GM12878 (cell line): ENCODE data around the gene SLC36A1. TPM values are rescaled to one million over a fixed set of nuclear protein-coding genes. Genes with fewer than 3 reads are reported as not detected.

Source experiments
- ATAC-seq: fragments of 200-7000 bp; cut with Tn5 transposase; 3 replicates; pipeline ENCODE4 v1.9.1; 2020; ENCODE audit warnings: mild to moderate bottlenecking, moderate library complexity
- BruUV-seq: library from RNA; stranded (reverse); fragments of 400-500 nt; replicated peaks from 2 replicates; lab custom pipeline; 2021; lab: Mats Ljungman, UMichigan
- CTCF ChIA-PET: fragments of 300-600 bp; sonication (Branson Sonifier 250); formaldehyde crosslinking; extraction: SDS; loops from one replicate; lab custom pipeline; 2021; ENCODE audit warnings: inconsistent platforms; lab: Yijun Ruan, JAX
- POLR2A ChIA-PET: fragments of 350-600 bp; formaldehyde crosslinking; extraction: SDS; loops from one replicate; lab custom pipeline; 2021; ENCODE audit warnings: inconsistent platforms; lab: Charles Lee
- RAD21 ChIA-PET: fragments of 300-600 bp; sonication (Branson Sonifier 250); formaldehyde crosslinking; loops from one replicate; lab custom pipeline; 2023; ENCODE audit warnings: antibody characterized with exemption; ENCODE audit not compliant: unreplicated experiment; lab: Charles Lee
- SMC1A ChIA-PET: fragments of 300-600 bp; sonication (Branson Sonifier 250); formaldehyde crosslinking; loops from one replicate; lab custom pipeline; 2023; ENCODE audit not compliant: unreplicated experiment, uncharacterized antibody; lab: Charles Lee
- DNase-seq: peaks from one replicate; pipeline ENCODE4 v3.0.0-alpha.2; 2011; ENCODE audit warnings: low read depth, low spot score
- FAIRE-seq: peaks from 3 replicates; lab custom pipeline; 2011; peaks lifted over from hg19 to GRCh38; lab: Jason Lieb, UNC
- H2AFZ ChIP-seq: 2 replicates; pipeline ENCODE4 v1.6.0; 2011; ENCODE audit warnings: low read depth, low read length, control low read depth; ENCODE audit not compliant: control insufficient read depth
- H3K27ac ChIP-seq: 2 replicates; pipeline ENCODE4 v1.5.1; 2011; ENCODE audit warnings: control low read depth; ENCODE audit not compliant: control insufficient read depth, insufficient read depth
- H3K27me3 ChIP-seq, 2 experiments: replicated peaks in 1 of 2; 2 replicates each; pipeline versions ENCODE4 v1.6.0 to v1.6.1; 2011; ENCODE audit warnings: low read length in 1 of 2; ENCODE audit not compliant: control insufficient read depth in 2 of 2, insufficient read depth in 2 of 2
- H3K36me3 ChIP-seq, 2 experiments: 2 replicates each; pipeline ENCODE4 v1.5.1; 2011; ENCODE audit warnings: low read length in 1 of 2; ENCODE audit not compliant: control insufficient read depth in 2 of 2, insufficient read depth in 2 of 2
- H3K4me1 ChIP-seq: 2 replicates; pipeline ENCODE4 v1.6.1; 2011; ENCODE audit warnings: mild to moderate bottlenecking, low read length, moderate library complexity, mixed read lengths; ENCODE audit not compliant: control insufficient read depth, insufficient read depth
- H3K4me2 ChIP-seq: 2 replicates; pipeline ENCODE4 v1.6.0; 2011; ENCODE audit warnings: control low read depth; ENCODE audit not compliant: control insufficient read depth, insufficient read depth
- H3K4me3 ChIP-seq: fragments of 200-600 bp; sonication (generic); 2 replicates; pipeline ENCODE4 v1.5.1; 2016
- H3K79me2 ChIP-seq: 2 replicates; pipeline ENCODE4 v1.6.0; 2011; ENCODE audit warnings: low read length; ENCODE audit not compliant: control insufficient read depth, insufficient read depth
- H3K9ac ChIP-seq: 2 replicates; pipeline ENCODE4 v1.8.0; 2011; ENCODE audit warnings: low read length, control low read depth, mixed read lengths; ENCODE audit not compliant: control insufficient read depth, insufficient read depth
- H3K9me3 ChIP-seq: replicated peaks from 3 replicates; pipeline ENCODE4 v1.5.1; 2011; ENCODE audit warnings: mild to moderate bottlenecking, low read length; ENCODE audit not compliant: control insufficient read depth, insufficient read depth
- H4K20me1 ChIP-seq: 2 replicates; pipeline ENCODE4 v1.6.0; 2011; ENCODE audit not compliant: control insufficient read depth, insufficient read depth
- BHLHE40 ChIP-seq, 2 experiments: fragments of 450-650 bp in 1 of 2; IDR thresholded peaks; 2 replicates each; pipeline ENCODE4 v1.6.1; 2011 to 2017; ENCODE audit warnings: low read depth in 2 of 2, borderline replicate concordance in 1 of 2, improper control_type of control experiment in 1 of 2, low read length in 1 of 2, mild to moderate bottlenecking in 1 of 2
- CHD1 ChIP-seq: IDR thresholded peaks from 2 replicates; pipeline ENCODE4 v1.6.1; 2012; ENCODE audit warnings: low read depth, low read length, improper control_type of control experiment
- CHD2 ChIP-seq: IDR thresholded peaks from 2 replicates; pipeline ENCODE4 v1.6.1; 2011; ENCODE audit warnings: low read depth, low read length, improper control_type of control experiment, borderline replicate concordance
- EGR1 ChIP-seq, 2 experiments: IDR thresholded peaks; 1 replicate in 1 of 2; 2 replicates in 1 of 2; pipeline ENCODE4 v1.6.1; 2011 to 2012; ENCODE audit warnings: low read depth in 2 of 2, low read length in 2 of 2, borderline replicate concordance in 1 of 2, mild to moderate bottlenecking in 1 of 2, moderate library complexity in 1 of 2
- ETV6 ChIP-seq, 2 experiments: fragments of 450-650 bp in 1 of 2; IDR thresholded peaks in 1 of 2; conservative IDR thresholded peaks in 1 of 2; 2 replicates each; pipeline ENCODE4 v1.6.1; 2014; ENCODE audit warnings: antibody characterized with exemption in 1 of 2, borderline replicate concordance in 1 of 2, low read depth in 1 of 2, mild to moderate bottlenecking in 1 of 2, moderate library complexity in 1 of 2
- HCFC1 ChIP-seq: fragments of 150-350 bp; IDR thresholded peaks from 2 replicates; pipeline ENCODE4 v1.6.1; 2014; ENCODE audit warnings: low read length
- HDAC6 ChIP-seq: fragments of 200-600 bp; sonication (generic); IDR thresholded peaks from one replicate; pipeline ENCODE4 v1.8.0; 2017; ENCODE audit warnings: antibody characterized with exemption; ENCODE audit not compliant: unreplicated experiment
- JUNB ChIP-seq: IDR thresholded peaks from 2 replicates; pipeline ENCODE4 v1.6.1; 2016; ENCODE audit warnings: antibody characterized with exemption, mild to moderate bottlenecking
- MTA3 ChIP-seq: IDR thresholded peaks from 2 replicates; pipeline ENCODE4 v1.6.1; 2012; ENCODE audit warnings: low read length, inconsistent platforms, borderline replicate concordance
- POLR2AphosphoS2 ChIP-seq: IDR thresholded peaks from 2 replicates; pipeline ENCODE4 v1.6.1; 2011; ENCODE audit warnings: low read depth, mild to moderate bottlenecking, low read length, improper control_type of control experiment, moderate library complexity
- RELA ChIP-seq: fragments of 450-650 bp; IDR thresholded peaks from 2 replicates; pipeline ENCODE4 v1.8.0; 2014; ENCODE audit warnings: borderline replicate concordance; ENCODE audit not compliant: partially characterized antibody
- SIN3A ChIP-seq: IDR thresholded peaks from 2 replicates; pipeline ENCODE4 v1.6.1; 2012; ENCODE audit warnings: low read depth, low read length, improper control_type of control experiment
- SPI1 ChIP-seq: IDR thresholded peaks from 2 replicates; pipeline ENCODE4 v1.6.1; 2011; ENCODE audit warnings: low read depth, mild to moderate bottlenecking, low read length, moderate library complexity, borderline replicate concordance; ENCODE audit not compliant: insufficient read depth
- WRNIP1 ChIP-seq: IDR thresholded peaks from 2 replicates; pipeline ENCODE4 v1.6.1; 2011; ENCODE audit warnings: low read depth, low read length, improper control_type of control experiment, borderline replicate concordance
- ZNF622 ChIP-seq: fragments of 450-650 bp; IDR thresholded peaks from 2 replicates; pipeline ENCODE4 v1.6.1; 2017; ENCODE audit warnings: mild to moderate bottlenecking, inconsistent platforms
- in situ Hi-C: fragments of 300-500 bp; cut with MboI; formaldehyde crosslinking; loops from 9 replicates; pipeline ENCODE4 v1.14.3; 2018; ENCODE audit warnings: mixed read lengths
- intact Hi-C: fragments of 100-400 bp; cut with micrococcal nuclease; formaldehyde crosslinking; loops from one replicate; pipeline ENCODE4 v1.14.2; 2022; ENCODE audit not compliant: unreplicated experiment
- polyA plus RNA-seq, 11 experiments: library from polyadenylated mRNA; depleted of rRNA in 4 of 11; unstranded in 6 of 11; stranded (reverse) in 5 of 11; fragments of >200 nt; fragmentation: Nextera tagmentation in 4 of 11; fragmentation: Illumina TruSeq in 1 of 11; extraction: Ambion mirVana in 4 of 11; extraction: Trizol in 1 of 11; gene quantifications; 1 replicate in 1 of 11; 2 replicates in 10 of 11; pipeline versions ENCODE4 v1.2.1 to v1.2.3, GENCODE V29; 2011 to 2016; ENCODE audit warnings: inconsistent platforms in 2 of 11, missing spikeins in 2 of 11, low read depth in 1 of 11
- total RNA-seq, 4 experiments: library from RNA; depleted of rRNA in 3 of 4; stranded (reverse); fragments of >200 nt in 3 of 4; fragmentation: Illumina TruSeq in 1 of 4; extraction: Trizol in 1 of 4; gene quantifications; 2 replicates each; pipeline versions ENCODE4 v1.2.1 to v1.2.3, GENCODE V29; 2013 to 2021
- TF ChIP-seq, protein P1 (sequence below): IDR thresholded peaks from 2 replicates; pipeline ENCODE4 v1.6.1; 2011; ENCODE audit warnings: low read depth, mild to moderate bottlenecking, low read length, moderate library complexity, borderline replicate concordance; ENCODE audit errors: extremely low read depth
- TF ChIP-seq, protein P2 (sequence below): fragments of 450-650 bp; IDR thresholded peaks from 2 replicates; pipeline ENCODE4 v1.6.1; 2018; ENCODE audit warnings: borderline replicate concordance, mild to moderate bottlenecking; ENCODE audit not compliant: partially characterized antibody
- TF ChIP-seq, protein P3 (sequence below), 3 experiments: IDR thresholded peaks in 2 of 3; conservative IDR thresholded peaks in 1 of 3; 2 replicates each; pipeline ENCODE4 v1.5.1; 2011; ENCODE audit warnings: low read depth in 3 of 3, low read length in 3 of 3, mild to moderate bottlenecking in 3 of 3, control low read depth in 2 of 3, moderate library complexity in 2 of 3, inconsistent platforms in 1 of 3, mixed read lengths in 1 of 3; ENCODE audit not compliant: control insufficient read depth in 2 of 3, insufficient read depth in 1 of 3; ENCODE audit errors: extremely low read depth in 1 of 3

The SLC36A1 gene
- total and polyA plus RNA-seq, 10 of the 15 experiments (the other 5 are each of a cell fraction or from before 2014, with no cell fraction given), result 0.50 to 8.2 (median 3.5) TPM

DNA sequence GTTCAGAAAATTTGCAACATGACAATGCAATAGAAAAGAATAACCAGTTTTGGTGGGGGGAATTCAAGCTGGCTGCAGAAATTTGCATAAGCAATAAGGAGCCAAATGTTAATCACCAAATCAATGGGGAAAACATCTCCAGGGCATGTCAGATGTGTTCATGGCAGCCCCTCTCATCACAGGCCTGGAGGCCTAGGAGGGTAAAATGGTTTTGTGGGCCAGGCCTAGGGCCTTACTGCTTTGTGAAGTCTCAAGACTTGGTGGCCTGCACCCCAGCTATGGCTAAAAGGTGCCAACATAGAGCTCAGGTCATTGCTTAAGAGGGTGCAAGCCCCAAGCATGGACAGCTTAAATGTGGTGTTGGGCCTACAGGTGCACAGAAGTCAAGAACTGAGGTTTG, 29.7 kb upstream of the SLC36A1 start:
- Histone ChIP-seq H3K4me1 (no peaks in the 10 kb centered on the region), H3K4me3 (no peak overlapping the region), H3K9ac (no peak overlapping the region), H3K79me2 (no peaks in the 10 kb centered on the region), H4K20me1 (no peaks in the 10 kb centered on the region), H3K27me3 (no peaks in the 10 kb centered on the region; a peak in 2 of 4 replicates), H3K9me3 (peaks cover 2% of the 10 kb centered on the region; the same call in 2 of the 3 replicates), H3K4me2 (no peak overlapping the region), H3K27ac (no peak overlapping the region), H3K36me3 (no peaks in the 10 kb centered on the region), H2AFZ (no peak overlapping the region)
- ChIA-PET POLR2A (no interaction called here), RAD21 (no interaction called here), SMC1A (no interaction called here), CTCF (no interaction called here)
- TF ChIP-seq, protein P1, sequence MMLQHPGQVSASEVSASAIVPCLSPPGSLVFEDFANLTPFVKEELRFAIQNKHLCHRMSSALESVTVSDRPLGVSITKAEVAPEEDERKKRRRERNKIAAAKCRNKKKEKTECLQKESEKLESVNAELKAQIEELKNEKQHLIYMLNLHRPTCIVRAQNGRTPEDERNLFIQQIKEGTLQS, result no peak
- TF ChIP-seq, protein P2, sequence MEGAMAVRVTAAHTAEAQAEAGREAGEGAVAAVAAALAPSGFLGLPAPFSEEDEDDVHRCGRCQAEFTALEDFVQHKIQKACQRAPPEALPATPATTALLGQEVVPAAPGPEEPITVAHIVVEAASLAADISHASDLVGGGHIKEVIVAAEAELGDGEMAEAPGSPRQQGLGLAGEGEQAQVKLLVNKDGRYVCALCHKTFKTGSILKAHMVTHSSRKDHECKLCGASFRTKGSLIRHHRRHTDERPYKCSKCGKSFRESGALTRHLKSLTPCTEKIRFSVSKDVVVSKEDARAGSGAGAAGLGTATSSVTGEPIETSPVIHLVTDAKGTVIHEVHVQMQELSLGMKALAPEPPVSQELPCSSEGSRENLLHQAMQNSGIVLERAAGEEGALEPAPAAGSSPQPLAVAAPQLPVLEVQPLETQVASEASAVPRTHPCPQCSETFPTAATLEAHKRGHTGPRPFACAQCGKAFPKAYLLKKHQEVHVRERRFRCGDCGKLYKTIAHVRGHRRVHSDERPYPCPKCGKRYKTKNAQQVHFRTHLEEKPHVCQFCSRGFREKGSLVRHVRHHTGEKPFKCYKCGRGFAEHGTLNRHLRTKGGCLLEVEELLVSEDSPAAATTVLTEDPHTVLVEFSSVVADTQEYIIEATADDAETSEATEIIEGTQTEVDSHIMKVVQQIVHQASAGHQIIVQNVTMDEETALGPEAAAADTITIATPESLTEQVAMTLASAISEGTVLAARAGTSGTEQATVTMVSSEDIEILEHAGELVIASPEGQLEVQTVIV, result no peak
- TF ChIP-seq SPI1, result no peak
- no peak for TF ChIP-seq SIN3A
- no peak for TF ChIP-seq EGR1 (IDR thresholded peaks at IDR 0.05; ENCODE audit: borderline replicate concordance in 1 of 2, low read depth in 2 of 2, low read length in 2 of 2)
- TF ChIP-seq CHD1, result no peak
- TF ChIP-seq HCFC1, result no peak
- no peak for TF ChIP-seq MTA3
- no peak for TF ChIP-seq WRNIP1
- TF ChIP-seq HDAC6, result no peak
- no peak for TF ChIP-seq BHLHE40 (IDR thresholded peaks at IDR 0.05; ENCODE audit: borderline replicate concordance in 1 of 2, low read depth in 2 of 2, low read length in 1 of 2)
- no peak for TF ChIP-seq JUNB
- TF ChIP-seq RELA, result no peak
- no peak for TF ChIP-seq ZNF622
- no peak for TF ChIP-seq ETV6 (conservative IDR thresholded peaks at IDR 0.05 in 1 of 2, IDR thresholded peaks at IDR 0.05 in 1 of 2; ENCODE audit: borderline replicate concordance in 1 of 2, low read depth in 1 of 2)
- no peak for TF ChIP-seq POLR2AphosphoS2
- TF ChIP-seq, protein P3, sequence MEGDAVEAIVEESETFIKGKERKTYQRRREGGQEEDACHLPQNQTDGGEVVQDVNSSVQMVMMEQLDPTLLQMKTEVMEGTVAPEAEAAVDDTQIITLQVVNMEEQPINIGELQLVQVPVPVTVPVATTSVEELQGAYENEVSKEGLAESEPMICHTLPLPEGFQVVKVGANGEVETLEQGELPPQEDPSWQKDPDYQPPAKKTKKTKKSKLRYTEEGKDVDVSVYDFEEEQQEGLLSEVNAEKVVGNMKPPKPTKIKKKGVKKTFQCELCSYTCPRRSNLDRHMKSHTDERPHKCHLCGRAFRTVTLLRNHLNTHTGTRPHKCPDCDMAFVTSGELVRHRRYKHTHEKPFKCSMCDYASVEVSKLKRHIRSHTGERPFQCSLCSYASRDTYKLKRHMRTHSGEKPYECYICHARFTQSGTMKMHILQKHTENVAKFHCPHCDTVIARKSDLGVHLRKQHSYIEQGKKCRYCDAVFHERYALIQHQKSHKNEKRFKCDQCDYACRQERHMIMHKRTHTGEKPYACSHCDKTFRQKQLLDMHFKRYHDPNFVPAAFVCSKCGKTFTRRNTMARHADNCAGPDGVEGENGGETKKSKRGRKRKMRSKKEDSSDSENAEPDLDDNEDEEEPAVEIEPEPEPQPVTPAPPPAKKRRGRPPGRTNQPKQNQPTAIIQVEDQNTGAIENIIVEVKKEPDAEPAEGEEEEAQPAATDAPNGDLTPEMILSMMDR (IDR thresholded peaks at IDR 0.05 in 2 of 3, conservative IDR thresholded peaks at IDR 0.05 in 1 of 3; ENCODE audit: control insufficient read depth in 2 of 3, extremely low read depth in 1 of 3, insufficient read depth in 1 of 3, low read depth in 3 of 3, low read length in 3 of 3), result no peak
- no peak for TF ChIP-seq CHD2
- FAIRE-seq (no peak), DNase-seq (no peak), ATAC-seq (no peak)
- no TSS peak for BruUV-seq
- in situ Hi-C loops, result no loop called here
- intact Hi-C loops, result no loop called here
